Keratinocyte (primary cell): ENCODE results near the gene MAGI1. TPM values are rescaled to one million over a fixed set of nuclear protein-coding genes. Genes with fewer than 3 reads are reported as not detected.

ENCODE experiments used
- DNase-seq: peaks from one replicate; pipeline ENCODE4 v3.0.0-alpha.2; 2011; ENCODE audit warnings: low read depth, missing footprints, low spot score
- FAIRE-seq: peaks from 2 replicates; lab custom pipeline; 2011; peaks lifted over from hg19 to GRCh38; lab: Jason Lieb, UNC
- H2AFZ ChIP-seq: 2 replicates; pipeline ENCODE4 v1.6.0; 2012; ENCODE audit warnings: low read length, control low read depth, inconsistent platforms; ENCODE audit not compliant: control insufficient read depth
- H3K27ac ChIP-seq: 2 replicates; pipeline ENCODE4 v1.5.1; 2011; ENCODE audit warnings: low read length; ENCODE audit not compliant: control insufficient read depth, insufficient read depth
- H3K27me3 ChIP-seq: 3 replicates; pipeline ENCODE4 v1.6.0; 2011; ENCODE audit warnings: low read length; ENCODE audit not compliant: control insufficient read depth, insufficient read depth; ENCODE audit errors: extremely low read depth
- H3K36me3 ChIP-seq, 2 experiments: 2 replicates in 1 of 2; 3 replicates in 1 of 2; pipeline ENCODE4 v1.5.1; 2011; ENCODE audit warnings: low read length in 2 of 2, mild to moderate bottlenecking in 1 of 2; ENCODE audit not compliant: control insufficient read depth in 2 of 2, insufficient read depth in 2 of 2; ENCODE audit errors: extremely low read depth in 1 of 2
- H3K4me1 ChIP-seq: 3 replicates; pipeline ENCODE4 v1.5.1; 2011; ENCODE audit warnings: low read length; ENCODE audit not compliant: control insufficient read depth, insufficient read depth; ENCODE audit errors: extremely low read depth
- H3K4me2 ChIP-seq: 3 replicates; pipeline ENCODE4 v1.6.0; 2011; ENCODE audit warnings: low read depth, low read length; ENCODE audit not compliant: control insufficient read depth, insufficient read depth; ENCODE audit errors: extremely low read depth
- H3K4me3 ChIP-seq, 3 experiments: fragments of 200-600 bp in 1 of 3; sonication (generic) in 1 of 3; 2 replicates in 2 of 3; 3 replicates in 1 of 3; pipeline ENCODE4 v1.5.1; 2011 to 2016; ENCODE audit warnings: low read length in 3 of 3, mild to moderate bottlenecking in 3 of 3, control low read depth in 2 of 3, inconsistent platforms in 1 of 3, low read depth in 1 of 3, mixed read lengths in 1 of 3, mixed run types in 1 of 3, moderate library complexity in 1 of 3; ENCODE audit not compliant: control insufficient read depth in 2 of 3, insufficient read depth in 2 of 3; ENCODE audit errors: extremely low read depth in 1 of 3
- H3K79me2 ChIP-seq: 2 replicates; pipeline ENCODE4 v1.6.0; 2012; ENCODE audit warnings: low read length; ENCODE audit not compliant: control insufficient read depth, insufficient read depth
- H3K9ac ChIP-seq: 3 replicates; pipeline ENCODE4 v1.6.0; 2011; ENCODE audit warnings: low read length; ENCODE audit not compliant: control insufficient read depth, insufficient read depth; ENCODE audit errors: extremely low read depth
- H3K9me1 ChIP-seq: 3 replicates; pipeline ENCODE4 v1.6.0; 2011; ENCODE audit warnings: low read length; ENCODE audit not compliant: control insufficient read depth, insufficient read depth; ENCODE audit errors: extremely low read depth
- H3K9me3 ChIP-seq: 2 replicates; pipeline ENCODE4 v1.5.1; 2012; ENCODE audit warnings: low read depth, low read length; ENCODE audit not compliant: control insufficient read depth
- H4K20me1 ChIP-seq: 3 replicates; pipeline ENCODE4 v1.6.0; 2011; ENCODE audit warnings: low read length; ENCODE audit not compliant: control insufficient read depth, insufficient read depth; ENCODE audit errors: extremely low read depth
- EZH2 ChIP-seq: IDR thresholded peaks from one replicate; pipeline ENCODE4 v1.6.1; 2012; ENCODE audit warnings: inconsistent platforms, mild to moderate bottlenecking, low read length, moderate library complexity
- dilution Hi-C: fragments of 300-500 bp; cut with MboI; formaldehyde crosslinking; loops from one replicate; pipeline ENCODE4 v1.7.0; 2020; ENCODE audit warnings: low sequenced_read_pairs; ENCODE audit not compliant: extremely low pct_ligation_motif_present
- polyA plus RNA-seq, 5 experiments: library from polyadenylated mRNA; depleted of rRNA in 3 of 5; stranded (reverse) in 3 of 5; stranded (forward) in 1 of 5; unstranded in 1 of 5; fragments of >200 nt; gene quantifications; 1 replicate in 1 of 5; 2 replicates in 3 of 5; 3 replicates in 1 of 5; pipeline versions ENCODE4 v1.2.1 to v1.2.3, GENCODE V29; 2011 to 2012; ENCODE audit warnings: missing spikeins in 2 of 5, low read depth in 1 of 5, low replicate concordance in 1 of 5
- TF ChIP-seq, protein P1 (sequence below), 3 experiments: IDR thresholded peaks in 1 of 3; conservative IDR thresholded peaks in 1 of 3; optimal IDR thresholded peaks in 1 of 3; 2 replicates in 2 of 3; 3 replicates in 1 of 3; pipeline versions ENCODE3 to v1.5.1; 2011; ENCODE audit warnings: low read length in 3 of 3, mild to moderate bottlenecking in 3 of 3, moderate library complexity in 2 of 3, control low read depth in 1 of 3, inconsistent platforms in 1 of 3; ENCODE audit not compliant: insufficient read depth in 2 of 3; ENCODE audit errors: extremely low read depth in 1 of 3

The MAGI1 gene
- polyA plus RNA-seq, 1 donor (not counting 4 experiments of a cell fraction or from before 2014, with no cell fraction given): 10.9 TPM

DNA sequence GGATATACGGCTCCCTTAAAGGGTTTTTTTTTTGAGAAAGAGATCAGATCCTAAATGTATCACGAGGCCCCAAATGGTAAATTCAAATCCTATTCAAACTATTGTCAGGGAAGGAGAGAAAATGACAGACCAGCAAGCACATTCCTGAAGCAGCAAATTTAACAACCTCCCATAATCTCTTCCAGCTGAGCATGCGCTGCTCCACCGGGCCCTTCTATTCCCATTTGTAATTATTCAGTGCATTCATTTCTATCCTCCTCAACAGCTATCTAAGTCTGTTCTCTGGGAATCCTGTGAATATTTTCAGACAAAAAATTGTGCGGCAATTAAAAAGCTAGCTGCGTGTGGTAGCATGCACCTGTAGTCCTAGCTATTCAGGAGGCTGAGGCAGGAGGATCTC lies 43.2 kb downstream of the MAGI1 start:
- H3K27ac ChIP-seq: no peak overlapping the region
- H3K9me1 ChIP-seq: no peaks in the 10 kb centered on the region
- no peak overlapping the region for H3K4me3 ChIP-seq
- TF ChIP-seq, protein P1, sequence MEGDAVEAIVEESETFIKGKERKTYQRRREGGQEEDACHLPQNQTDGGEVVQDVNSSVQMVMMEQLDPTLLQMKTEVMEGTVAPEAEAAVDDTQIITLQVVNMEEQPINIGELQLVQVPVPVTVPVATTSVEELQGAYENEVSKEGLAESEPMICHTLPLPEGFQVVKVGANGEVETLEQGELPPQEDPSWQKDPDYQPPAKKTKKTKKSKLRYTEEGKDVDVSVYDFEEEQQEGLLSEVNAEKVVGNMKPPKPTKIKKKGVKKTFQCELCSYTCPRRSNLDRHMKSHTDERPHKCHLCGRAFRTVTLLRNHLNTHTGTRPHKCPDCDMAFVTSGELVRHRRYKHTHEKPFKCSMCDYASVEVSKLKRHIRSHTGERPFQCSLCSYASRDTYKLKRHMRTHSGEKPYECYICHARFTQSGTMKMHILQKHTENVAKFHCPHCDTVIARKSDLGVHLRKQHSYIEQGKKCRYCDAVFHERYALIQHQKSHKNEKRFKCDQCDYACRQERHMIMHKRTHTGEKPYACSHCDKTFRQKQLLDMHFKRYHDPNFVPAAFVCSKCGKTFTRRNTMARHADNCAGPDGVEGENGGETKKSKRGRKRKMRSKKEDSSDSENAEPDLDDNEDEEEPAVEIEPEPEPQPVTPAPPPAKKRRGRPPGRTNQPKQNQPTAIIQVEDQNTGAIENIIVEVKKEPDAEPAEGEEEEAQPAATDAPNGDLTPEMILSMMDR (optimal IDR thresholded peaks at IDR 0.05 in 1 of 3, IDR thresholded peaks at IDR 0.05 in 1 of 3, conservative IDR thresholded peaks at IDR 0.05 in 1 of 3; ENCODE audit: extremely low read depth in 1 of 3, insufficient read depth in 2 of 3, low read length in 3 of 3): no peak
- TF ChIP-seq EZH2: no peak
- H3K4me1 ChIP-seq: peaks cover 33% of the 10 kb centered on the region
- no peaks in the 10 kb centered on the region for H3K36me3 ChIP-seq
- H3K4me2 ChIP-seq: peak overlapping the region; percentile 45
- no peak overlapping the region for H2AFZ ChIP-seq
- FAIRE-seq: no peak
- peaks cover 5% of the 10 kb centered on the region for H3K79me2 ChIP-seq
- dilution Hi-C loops: no loop called here
- no peak for DNase-seq
- H3K27me3 ChIP-seq: no peaks in the 10 kb centered on the region
- H4K20me1 ChIP-seq: no peaks in the 10 kb centered on the region
- H3K9me3 ChIP-seq: no peaks in the 10 kb centered on the region
- H3K9ac ChIP-seq: no peak overlapping the region

- no peaks in the 10 kb centered on the region for H4K20me1 ChIP-seq
- DNase-seq: no peak
These were observed 43.7 kb downstream of the MAGI1 start for GRCh38 chr3:65995030-65995429.

More at GRCh38 chr3:65995030-65995429, 43.7 kb downstream of the MAGI1 start:
- Histone ChIP-seq H3K27ac (no peak overlapping the region), H3K9me1 (no peaks in the 10 kb centered on the region), H3K36me3 (no peaks in the 10 kb centered on the region), H3K9ac (no peak overlapping the region), H3K4me1 (peaks cover 33% of the 10 kb centered on the region), H3K4me2 (no peak overlapping the region), H3K27me3 (no peaks in the 10 kb centered on the region), H3K9me3 (no peaks in the 10 kb centered on the region), H2AFZ (no peak overlapping the region), H3K79me2 (peaks cover 3% of the 10 kb centered on the region), H3K4me3 (no peak overlapping the region)
- dilution Hi-C loops: no loop called here
- no peak for TF ChIP-seq EZH2
- TF ChIP-seq, protein P1 (optimal IDR thresholded peaks at IDR 0.05 in 1 of 3, IDR thresholded peaks at IDR 0.05 in 1 of 3, conservative IDR thresholded peaks at IDR 0.05 in 1 of 3; ENCODE audit: extremely low read depth in 1 of 3, insufficient read depth in 2 of 3, low read length in 3 of 3): no peak
- FAIRE-seq: peak; percentile 75
